ENCODE measurements around the gene LRRFIP2.

GRCh38 chr3:37181756-37182155 is 7.4 kb upstream of the LRRFIP2 start:
- TF ChIP-seq CTCF (conservative IDR thresholded peaks at IDR 0.05 in 1 of 2, IDR thresholded peaks at IDR 0.05 in 1 of 2; ENCODE audit: low read depth in 1 of 2, low read length in 2 of 2): no peak
- TF ChIP-seq EZH2 (IDR thresholded peaks at IDR 0.05; ENCODE audit: low read length, missing control alignments): no peak

Measured in fibroblast of lung (primary cell).